Hematopoietic multipotent progenitor cell treated with erythropoietin and hydrocortisone succinate and interleukin-3 and kit ligand, for 15 days (in vitro differentiated cells): Measurements from ENCODE around the gene AUP1.
"Not testable (repeated sequence)": the region's sequence is repeated elsewhere in the genome, so short reads cannot be mapped to it uniquely, and the experiment has no call there.

Source experiments
- DNase-seq: peaks from one replicate; pipeline ENCODE4 v3.0.0-alpha.2; 2015; ENCODE audit warnings: low spot score

The AUP1 gene

DNA sequence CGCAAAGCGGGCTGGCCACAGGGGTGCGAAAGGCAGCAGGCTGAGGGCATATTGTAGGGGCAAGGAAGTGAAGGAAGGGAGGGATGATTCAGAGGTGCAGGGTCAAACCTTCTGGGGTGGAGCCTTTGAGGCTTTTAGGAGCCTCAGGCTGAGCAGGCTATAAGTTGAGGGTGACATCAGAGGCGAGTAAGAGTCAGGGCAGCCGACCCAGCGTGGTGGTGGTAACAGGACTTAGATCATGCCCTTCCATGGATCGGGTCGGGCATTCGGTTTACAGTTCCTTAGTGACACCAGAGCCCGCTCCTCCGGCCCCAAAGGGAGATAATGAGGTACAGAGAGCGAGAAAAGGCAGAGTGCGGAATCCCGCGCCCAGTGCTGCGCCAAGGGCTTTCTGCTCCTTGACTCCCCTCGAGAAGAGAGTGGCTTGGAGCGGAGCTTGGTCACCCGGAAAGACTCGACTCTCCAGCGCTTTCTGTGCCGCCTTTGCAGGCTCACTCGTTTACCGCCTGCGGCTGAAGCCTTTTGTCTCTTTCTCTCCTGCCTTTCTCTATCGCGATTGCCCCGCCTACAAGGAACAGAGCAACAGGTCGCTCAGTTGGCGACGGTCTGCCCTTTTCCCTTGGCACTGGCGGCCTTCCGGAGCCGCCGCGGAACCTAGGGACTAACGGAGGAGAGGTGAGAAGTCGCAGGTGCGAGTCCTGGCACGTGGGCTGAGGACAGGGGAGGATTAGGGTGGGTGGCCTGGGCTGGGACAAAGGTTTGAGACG lies 30.8 kb downstream of the AUP1 start:
- no peak for DNase-seq

DNA sequence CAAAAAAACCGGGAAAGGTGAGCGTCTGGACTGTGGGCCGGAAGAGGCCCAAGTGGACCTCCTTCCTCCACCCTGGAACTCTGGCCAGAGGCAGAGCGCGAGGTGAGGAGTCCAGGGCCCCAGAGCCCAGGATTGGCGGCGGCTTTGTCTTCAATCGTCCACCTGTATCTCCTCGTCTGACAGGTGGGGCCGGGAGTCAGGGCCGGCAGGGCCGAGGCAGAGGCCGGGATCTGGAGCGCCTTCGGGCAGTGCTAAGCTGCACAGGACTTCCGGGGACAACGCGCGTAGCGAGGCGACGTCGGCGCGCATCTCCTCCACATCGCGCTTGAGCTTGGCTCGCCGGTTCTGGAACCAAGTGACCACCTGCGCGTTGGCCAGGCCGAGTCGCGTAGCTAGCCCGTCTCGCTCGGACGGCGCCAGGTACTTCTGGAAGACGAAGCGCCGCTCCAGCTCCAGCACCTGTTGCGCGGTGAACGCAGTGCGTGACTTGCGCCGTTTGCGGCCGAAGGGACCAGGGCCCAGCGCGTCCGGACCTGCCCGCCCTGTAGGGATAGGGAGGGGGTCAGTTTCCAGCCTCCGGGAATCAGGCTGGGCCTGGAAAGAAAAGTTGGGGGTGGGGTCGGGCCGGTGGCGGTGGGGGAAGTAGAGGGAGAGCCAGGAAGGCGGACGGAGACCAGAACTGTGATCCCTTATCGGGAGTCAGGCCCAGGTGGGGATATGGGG lies 31.6 kb downstream of the AUP1 start:
- no peak for DNase-seq

DNA sequence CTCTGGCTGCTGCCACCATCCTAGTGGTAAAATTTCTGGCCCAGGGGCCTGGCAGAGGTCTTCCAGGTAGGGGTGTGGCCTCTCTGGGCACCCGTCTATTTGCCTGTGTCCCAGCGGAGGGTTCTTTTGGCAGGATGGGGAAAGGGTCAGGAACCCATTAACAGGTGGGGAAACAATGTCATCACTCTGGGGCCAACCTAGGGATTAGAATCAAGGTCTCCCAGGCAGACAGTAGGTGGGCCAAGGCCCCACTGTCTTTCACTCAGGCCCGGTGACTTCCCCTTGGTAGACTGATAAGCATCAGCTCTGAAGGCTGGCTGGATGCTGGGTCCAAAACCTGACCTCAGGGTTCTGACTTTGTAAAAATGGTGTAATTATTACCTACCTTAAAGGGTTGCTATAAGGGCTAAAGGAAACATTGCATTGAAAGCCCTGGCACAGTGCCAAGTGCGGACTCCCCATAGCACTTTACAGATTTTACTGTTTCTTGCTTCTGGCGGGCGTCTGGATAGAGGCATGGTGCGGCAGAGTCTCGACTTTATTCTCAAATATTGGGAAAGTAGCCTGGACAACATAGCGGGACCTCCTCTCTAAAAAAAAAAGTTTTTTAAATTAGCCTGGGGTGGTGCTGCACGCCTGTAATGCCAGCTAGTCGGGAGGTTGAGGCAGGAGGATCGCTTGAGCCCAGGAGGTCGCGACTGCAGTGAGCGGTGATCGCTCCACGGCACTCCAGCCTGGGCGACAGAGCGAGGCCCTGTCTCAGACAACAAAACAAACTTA lies 32.3 kb downstream of the AUP1 start:
- DNase-seq, result peak; percentile 20

DNA sequence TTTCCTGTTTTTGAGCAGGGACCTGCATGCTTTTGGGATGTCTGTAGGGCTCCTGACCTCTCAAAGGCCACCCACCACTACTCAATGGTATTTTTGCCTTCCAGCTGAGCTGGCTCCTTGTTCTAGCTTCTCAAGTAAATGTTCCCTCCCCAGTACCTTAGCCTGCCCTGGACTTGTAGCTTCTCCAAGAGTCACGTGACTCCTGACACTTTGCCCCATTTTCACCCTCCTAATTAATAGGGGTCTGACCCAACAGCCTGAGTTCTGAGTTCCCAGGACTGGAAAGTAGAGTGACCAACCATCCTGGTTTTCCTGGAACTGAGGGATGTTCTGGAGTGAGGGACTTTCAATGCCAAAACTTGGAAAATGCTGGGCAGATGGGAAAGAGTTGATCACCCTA lies 34.1 kb downstream of the AUP1 start:
- no peak for DNase-seq

DNA sequence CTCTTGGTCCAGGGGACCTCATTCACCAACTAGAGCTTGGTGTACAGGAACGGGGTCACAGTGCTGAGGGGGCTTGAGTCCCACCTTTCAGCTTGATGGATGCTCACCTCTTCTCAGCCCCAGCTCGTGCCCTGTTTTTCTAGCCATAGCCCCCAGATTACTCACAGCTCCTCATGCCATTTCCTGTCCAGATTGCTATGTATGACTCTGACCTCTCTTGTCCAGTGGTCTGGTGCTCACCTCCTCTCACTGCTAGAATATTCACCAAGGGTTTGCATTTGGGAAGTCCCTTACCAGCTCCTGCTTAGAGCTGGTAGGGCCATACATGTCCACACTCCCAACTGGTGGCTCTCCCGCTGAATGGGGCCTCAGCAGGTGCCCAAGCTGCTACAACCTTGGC lies 36.0 kb downstream of the AUP1 start:
- no peak for DNase-seq

DNA sequence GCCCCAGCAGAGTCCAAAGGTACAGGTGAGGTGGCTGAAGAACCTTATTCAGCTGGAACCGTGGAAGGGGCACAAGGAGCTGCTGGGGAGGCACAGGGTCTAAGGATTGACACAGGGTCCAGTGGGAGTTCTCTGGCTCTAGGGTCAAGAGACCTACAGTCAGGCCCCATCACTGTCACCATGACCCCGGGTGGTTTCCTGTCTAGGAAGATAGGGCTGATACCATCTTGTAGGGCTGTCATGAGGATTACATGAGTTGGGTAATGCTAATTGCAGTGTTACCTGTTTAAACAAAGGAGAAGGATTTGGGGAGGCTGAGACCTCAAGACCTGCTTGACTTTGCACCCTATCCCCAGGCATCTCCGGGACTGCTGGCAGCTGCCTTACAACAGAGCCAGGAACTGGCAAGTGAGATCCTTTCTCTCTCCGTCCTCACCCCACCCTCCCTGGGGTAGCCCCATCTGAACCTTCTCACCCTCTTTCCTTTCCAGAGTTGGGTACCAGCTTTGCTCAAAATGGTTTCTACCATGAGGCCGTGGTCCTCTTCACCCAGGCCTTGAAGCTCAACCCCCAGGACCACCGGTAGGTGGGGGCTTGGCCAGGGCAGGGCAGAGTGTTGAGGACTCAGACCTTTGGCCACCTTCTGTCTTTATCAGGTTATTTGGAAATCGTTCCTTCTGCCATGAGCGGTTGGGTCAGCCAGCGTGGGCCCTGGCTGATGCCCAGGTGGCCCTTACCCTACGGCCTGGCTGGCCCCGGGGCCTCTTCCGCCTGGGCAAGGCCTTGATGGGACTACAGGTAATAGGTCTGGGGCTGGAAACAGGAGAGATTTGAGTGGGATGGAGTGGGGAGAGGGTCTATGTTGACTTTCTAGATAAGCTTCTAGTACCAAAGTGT lies 37.6 kb downstream of the AUP1 start:
- DNase-seq, result no peak

DNA sequence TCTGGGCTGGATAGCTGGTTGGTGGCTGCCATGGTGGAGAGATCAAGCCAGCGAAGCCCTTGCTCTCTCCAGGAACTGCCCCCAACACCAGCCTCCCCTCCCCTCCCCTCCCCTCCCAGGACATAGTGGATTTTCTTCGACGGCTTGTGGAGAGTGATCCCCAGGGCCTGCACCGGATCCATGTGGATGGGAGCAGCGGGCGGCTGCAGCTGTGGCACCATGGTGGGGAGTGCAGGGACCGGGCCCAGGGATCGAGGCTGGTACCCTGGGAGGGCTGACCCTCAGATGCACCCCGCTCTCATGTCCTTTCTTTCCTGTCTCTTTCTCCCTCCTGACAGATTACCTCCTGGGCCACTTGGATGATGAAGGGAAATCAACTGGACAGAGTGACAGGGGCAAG lies 39.6 kb downstream of the AUP1 start:
- no peak for DNase-seq

DNA sequence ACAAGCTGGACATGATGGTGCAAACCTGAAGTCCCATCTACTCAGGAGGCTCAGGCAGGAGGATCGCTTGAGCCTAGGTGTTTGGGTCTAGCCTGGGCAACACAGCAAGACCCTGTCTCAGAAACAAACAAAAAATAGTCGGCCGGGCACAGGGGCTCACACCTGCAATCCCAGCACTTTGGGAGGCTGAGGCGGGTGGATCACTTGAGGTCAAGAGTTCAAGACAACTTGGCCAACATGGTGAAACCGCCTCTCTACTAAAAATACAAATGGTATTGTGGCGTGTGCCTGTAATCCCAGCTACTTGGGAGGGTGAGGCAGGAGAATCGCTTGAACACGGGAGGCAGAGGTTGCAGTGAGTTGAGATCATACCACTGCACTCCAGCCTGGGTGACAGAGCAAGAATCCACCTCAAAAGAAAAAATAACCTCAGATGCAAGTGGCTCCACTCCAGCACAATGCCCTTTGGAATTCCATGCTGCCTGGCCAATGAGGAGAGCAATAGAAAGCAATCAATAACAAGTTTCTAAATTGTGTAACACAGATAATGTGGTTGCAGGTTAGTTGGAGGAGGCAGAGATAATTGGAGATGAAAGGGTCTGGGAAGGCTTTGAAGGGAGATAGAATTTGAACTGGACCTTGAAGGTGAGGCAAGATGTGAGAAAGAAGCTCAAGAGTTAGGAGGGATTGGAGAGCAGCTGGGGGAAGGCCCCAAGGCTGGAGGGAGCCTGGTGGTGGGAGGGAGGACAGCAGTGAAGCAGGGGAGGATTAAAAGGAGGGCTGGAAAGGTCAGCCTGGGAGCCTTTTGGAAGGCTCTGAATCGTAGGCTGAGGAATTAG lies 40.6 kb downstream of the AUP1 start:
- DNase-seq, result no peak

DNA sequence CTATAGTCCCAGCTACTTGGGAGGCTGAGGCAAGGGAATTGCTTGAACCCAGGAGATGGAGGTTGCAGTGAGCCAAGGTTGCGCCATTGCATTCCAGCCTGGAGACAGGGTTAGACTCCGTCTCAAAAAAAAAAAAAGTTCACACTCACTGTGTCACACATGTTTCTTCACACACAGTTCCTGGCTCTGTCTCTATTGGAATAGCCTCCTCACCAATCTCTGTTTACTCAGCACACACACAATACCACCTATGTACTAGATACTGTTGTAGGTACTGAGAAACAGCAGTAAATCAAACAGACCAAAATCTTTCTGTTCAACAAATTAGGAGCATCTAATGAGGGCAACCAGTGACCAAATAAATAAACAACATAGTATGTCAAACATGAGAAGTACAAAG lies 43.4 kb downstream of the AUP1 start:
- no peak for DNase-seq

DNA sequence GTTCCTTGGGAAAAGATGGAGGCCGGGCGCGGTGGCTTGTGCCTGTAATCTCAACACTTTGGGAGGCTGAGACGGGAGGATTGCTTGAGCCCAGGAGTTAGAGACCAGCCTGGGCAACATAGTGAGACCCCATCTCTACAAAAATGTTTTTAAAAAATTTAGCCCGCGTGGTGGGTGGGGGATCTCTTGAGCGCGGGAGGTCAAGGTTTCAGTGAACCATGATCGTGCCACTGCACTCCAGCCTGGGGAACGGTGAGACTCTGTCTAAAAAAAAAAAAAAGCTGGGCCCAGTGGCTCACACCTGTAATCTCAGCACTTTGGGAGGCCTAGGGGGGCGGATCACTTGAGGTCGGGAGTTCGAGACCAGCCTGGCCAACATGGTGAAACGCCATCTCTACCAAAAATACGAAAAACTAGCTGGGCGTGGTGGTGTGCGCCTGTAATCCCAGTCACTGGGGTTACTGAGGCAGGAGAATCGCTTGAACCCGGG lies 45.8 kb downstream of the AUP1 start:
- DNase-seq, result not testable (repeated sequence)

DNA sequence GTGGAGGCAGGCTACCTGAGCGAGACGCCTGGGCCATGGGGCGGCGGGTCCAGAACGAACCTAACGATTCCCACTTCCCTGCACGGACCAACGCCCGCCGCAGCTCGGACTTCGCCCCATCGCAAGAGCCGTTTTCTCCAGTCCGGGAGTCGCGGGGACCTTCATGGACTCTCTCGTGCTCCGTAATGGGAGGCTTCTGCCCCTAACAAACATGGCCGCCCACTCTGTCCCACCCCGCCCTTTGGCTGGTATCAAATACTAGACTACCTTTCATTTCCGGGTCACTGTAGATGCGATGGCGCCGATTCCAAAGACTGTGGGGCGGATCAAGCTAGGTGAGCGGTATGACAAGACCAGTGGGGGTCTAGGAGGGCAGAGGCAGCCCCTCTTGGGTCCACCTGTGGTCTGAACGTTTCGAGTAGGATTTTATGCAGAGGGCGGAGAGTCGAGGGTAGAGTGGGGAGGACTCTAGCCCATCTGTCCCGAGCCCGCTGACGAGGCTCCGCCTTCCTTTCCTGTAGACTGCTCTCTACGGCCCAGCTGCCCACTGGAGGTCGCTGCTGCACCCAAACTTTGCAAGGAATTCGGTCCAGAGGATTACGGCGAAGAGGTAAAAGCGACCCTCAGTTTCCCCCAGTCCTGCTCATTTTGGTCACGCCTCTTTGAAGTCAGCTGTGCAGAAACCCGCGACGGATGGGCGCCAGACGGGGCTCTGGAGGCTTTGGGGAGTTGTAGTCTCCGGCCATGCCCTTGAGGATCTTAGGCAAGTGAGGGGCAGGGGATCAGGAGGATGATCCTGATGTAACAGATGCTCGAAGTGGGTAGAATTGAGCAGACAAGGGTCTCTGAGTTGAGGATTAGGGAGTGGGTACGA lies 46.5 kb downstream of the AUP1 start, which contains the start of the genes CCDC142 and TTC31:
Gene CCDC142 (minus strand): TSS at position 198 of the 874 bp plus-strand sequence. CDS start 161 bp downstream, at position 37.
Gene TTC31 (plus strand): TSS at position 281 of the 874 bp plus-strand sequence. CDS start 15 bp downstream, at position 296.
- DNase-seq, result peak; percentile 98

DNA sequence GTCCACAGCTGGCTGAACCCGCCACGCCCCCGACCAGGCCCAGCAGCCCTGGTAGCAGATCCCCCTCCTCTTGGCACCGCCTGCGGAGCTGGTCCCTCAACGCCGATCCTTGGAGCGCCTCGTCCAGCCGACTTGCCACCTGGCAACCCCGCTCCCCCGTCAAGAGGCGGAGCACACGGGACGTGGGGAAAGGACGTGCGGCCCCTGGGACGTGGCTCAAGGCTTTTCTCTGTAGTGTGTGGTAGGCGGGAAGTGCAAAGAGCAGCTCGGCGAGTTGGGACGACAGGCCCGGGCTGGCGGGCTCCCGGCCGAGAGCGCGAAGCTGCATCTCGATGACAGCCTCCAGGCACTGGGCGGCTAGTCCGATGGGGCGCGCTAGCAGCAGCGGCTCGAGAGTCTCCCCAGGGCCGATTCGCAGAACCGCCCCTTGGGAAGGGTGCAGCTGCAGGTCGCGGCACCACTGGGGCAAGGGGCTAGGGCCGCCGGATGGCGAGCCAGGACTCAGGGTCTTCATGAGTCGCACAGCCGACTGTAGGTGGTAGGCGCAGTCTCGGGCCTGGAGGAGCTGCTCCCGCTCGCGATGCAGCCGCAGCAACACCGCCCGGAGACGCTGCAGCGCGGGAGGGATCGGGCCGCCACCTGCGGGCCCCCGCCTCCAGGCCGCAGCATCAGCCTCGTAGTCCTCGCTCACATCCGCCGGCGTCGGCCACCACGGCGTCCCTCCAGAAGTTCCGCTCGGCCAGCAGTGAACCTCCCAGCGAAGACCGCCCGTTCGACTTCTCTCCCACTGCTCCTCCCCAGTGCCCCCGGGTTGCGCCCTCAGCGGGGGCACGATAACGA lies 47.3 kb downstream of the AUP1 start:
- peak; percentile 18 for DNase-seq

DNA sequence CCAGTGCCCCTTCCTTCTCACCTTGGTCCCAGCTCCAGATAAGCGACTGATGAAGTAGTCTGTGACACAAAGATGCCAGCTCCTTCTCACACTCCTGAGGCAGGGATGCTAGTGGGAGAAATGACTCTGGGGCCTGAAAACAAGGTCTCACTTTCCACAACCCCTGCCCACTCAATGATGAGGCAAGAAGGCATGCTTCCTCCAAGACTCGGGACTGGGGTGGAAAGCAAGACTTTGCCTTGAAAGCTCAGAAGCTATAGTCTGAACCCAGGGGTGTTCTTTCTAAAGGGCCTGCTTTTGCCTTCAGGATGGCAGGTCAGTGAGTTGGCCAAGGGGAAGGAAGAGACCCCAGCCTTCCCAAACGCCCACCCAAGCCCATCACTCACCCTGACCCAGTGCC lies 48.1 kb downstream of the AUP1 start:
- no peak for DNase-seq
